Right ventricle myocardium superior (tissue), 1 donor: ENCODE data around the gene EPHB6. TPM values are rescaled to one million over a fixed set of nuclear protein-coding genes. Genes with fewer than 3 reads are reported as not detected.

Experiments used
- ATAC-seq: fragments of 200-7000 bp; cut with Tn5 transposase; one replicate; pipeline ENCODE4 v1.9.1; 2020; ENCODE audit warnings: mild to moderate bottlenecking; ENCODE audit not compliant: poor library complexity
- DNase-seq: peaks from one replicate; pipeline ENCODE4 v3.0.0-alpha.2; 2020
- intact Hi-C: fragments of 100-400 bp; cut with DNase I; formaldehyde crosslinking; loops from one replicate; pipeline ENCODE4 v1.11.2; 2022
- total RNA-seq: library from RNA; stranded (reverse); fragmentation: NEBNext Ultra II Directional; extraction: Animal tissue kit (Norgen Biotek cat#: 25700); gene quantifications from one replicate; pipeline ENCODE4 v1.2.1, GENCODE V29; 2021
- donor health status: DM: no; HTN: yes; CAD: no; lungs with severe emphysema.

EPHB6 gene
- total RNA-seq, 1 donor from 2014 or later, result 2.6 TPM

DNA sequence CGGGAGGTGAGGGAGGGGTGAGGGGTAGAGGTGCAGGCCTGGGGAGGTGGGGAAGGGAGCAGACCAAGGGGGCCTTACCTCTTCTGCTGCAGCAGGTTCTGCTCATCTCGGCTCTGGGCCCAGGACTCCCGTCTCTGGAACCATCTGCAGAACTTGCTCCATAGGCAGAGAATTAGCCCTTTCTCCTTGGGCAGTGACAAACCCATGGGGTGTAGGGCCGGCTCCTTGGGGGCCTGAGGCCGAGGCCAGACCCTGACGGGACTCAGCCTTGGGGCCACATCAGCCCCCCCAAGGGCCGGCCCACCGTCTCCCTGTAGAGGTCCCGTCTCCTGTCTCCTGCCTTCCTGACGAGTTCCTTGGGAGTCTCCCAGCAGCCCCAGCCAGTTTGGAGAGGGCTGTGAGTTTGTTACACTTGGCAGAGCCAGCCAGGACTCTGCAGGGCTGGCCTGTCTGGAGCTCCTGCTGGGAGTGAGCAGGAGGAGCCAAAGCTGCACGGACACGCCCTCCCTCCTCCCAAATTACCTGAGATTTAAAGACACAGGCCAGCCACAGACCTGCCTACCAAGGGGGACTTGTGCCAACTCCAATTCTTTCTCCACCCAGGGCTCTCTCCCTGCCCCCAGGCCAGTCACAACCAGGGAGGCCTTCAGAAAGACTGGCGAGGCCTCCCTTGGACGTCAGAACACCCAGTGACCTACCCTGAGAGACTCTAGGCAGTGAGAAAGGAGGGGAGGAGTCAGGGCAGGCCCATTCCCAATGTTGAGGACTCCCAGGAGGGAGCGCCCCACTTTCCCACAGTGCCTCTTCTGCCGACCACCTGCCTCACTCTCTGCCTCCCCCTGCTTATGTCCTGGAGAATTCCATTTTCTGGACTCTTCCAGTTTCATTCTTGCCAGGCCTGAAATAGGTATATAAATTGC, 30.7 kb downstream of the EPHB6 start, which contains the start of gene TRPV6:
Gene TRPV6, minus strand, starts transcription at position 435 of the 920 bp plus-strand sequence.
- DNase-seq (no peak), ATAC-seq (no peak)
- intact Hi-C loops, result no loop called here

DNA sequence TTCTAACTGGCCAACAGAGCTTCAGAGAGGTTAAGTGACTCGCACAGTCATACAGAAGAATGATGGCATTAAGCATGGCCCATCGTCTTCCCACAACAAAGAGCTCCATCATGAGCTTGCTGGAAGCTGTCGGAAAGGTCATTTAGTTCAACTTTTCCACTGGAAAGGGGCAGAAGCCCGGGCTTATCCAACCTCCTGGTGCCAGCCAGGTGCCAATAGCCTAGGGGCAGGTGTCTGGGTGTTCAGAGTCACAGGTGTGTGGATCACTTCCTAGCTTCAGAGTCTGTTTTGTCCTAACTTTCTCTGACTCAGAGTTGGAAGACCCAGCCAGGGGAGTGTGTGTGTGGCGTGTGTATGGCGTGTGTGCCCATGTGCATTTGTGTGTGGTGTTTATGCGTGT, 32.0 kb downstream of the EPHB6 start:
- intact Hi-C loops, result no loop called here
- no peak for DNase-seq

DNA sequence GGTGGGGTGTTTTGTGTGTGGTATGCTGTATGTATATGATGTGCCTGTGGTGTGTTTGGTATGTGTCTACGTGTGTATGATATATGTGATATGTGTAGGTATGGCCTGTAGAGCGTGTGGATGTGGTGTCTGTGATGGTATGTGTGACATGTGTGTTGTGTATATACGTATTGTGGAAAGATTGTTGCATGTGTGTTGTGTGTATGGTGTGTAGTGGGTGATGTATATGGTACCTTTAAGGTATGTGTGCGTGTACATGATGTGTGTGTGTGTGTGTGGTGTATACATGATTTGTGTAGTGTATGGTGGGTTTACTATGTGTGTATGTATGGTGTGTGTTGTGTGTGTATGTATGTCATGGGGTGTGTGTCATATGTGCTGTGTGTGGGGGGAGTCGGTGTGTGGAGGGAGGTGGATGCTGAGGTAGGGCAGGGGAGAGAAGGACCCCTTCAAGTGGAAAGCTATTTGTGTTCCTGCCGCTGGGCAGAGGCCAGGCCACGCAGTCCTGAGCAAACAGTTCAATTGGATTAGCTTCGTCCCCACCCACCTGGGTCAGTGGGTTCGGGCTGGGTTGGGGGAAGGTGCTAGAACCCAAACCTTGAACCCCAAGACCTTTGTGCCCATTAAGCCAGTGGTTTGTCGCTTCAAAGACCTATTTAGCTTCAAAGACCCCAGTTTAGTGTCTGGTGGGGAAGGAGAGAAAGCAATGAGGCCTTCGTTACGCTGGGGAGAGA, 32.6 kb downstream of the EPHB6 start:
- intact Hi-C loops, result no loop called here
- DNase-seq (no peak), ATAC-seq (no peak)

More for the DNA sequence above, 32.0 kb downstream of the EPHB6 start:
- ATAC-seq, result no peak

DNA sequence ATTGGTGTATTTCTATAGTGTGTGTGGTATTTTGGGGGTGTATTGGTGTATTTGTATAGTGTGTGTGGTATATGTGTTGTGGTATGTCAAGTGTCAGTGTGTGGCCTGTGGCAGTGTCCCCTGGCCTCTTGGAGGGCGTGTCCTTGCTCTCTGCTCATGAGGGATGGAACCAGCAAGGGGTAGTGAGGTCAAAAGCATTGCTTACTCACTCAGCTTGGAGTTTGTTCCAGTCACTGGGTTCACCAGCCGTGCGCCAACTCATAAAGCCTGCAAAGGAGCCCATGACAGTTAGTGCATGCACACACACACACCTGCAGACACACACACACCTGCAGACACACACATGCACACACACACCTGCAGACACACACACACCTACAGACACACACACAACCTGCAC, 34.9 kb downstream of the EPHB6 start:
- intact Hi-C loops, result no loop called here
- ATAC-seq, result no peak

DNA sequence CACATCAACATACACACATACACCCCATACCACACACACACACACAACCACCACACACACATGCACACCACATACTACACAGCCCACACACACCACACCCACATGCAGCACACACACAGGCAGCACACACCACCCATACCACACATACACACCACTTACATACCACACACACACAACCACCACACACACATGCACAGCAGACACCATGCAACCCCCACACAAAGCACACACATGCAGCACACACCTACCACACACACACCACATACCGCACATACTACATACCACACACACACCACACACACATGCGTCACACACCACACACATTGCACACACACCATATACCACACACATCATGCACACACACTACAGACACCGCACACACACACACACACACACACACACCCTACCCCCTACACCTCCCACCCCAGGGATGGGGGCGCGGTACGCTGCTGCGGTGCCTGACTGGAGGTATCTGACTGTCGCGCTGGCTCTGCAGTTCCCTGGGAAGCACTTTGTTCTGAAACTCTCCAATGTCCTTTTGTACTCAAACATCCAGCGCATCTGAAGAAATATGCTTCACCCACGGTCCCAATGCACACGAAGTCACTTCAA, 36.1 kb downstream of the EPHB6 start:
- no peak for DNase-seq
- ATAC-seq, result no peak
- intact Hi-C loops, result no loop called here

More for the DNA sequence above, 34.9 kb downstream of the EPHB6 start:
- DNase-seq, result no peak

DNA sequence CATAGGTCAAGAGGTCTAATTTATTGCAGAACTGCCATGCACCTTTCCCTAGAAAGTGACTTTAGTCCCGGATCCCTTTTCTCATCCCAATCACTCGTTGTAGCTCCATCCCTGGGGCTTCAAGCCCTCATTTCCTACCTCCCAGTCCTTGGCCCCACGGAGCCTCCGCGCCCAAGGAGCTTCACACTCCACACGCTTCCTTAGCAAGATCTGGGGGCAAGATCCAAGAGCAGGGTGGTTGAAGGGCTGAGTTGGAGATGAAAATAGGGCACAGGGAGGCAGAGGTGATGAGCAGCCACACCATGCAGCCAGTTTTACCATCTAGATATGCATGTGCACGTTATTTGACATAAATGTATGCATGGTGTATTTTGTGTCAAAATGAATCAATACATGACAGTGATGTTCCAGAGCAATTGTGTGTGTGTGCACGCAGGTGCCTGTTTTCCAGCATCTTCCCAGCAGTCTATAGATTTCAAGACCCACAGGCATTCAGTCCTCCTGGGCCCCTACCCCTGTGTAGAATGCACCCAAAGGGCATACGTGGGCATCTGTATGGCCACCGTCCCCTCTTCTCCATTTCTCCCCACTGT, 36.7 kb downstream of the EPHB6 start:
- no peak for DNase-seq
- ATAC-seq, result no peak
- intact Hi-C loops, result no loop called here

DNA sequence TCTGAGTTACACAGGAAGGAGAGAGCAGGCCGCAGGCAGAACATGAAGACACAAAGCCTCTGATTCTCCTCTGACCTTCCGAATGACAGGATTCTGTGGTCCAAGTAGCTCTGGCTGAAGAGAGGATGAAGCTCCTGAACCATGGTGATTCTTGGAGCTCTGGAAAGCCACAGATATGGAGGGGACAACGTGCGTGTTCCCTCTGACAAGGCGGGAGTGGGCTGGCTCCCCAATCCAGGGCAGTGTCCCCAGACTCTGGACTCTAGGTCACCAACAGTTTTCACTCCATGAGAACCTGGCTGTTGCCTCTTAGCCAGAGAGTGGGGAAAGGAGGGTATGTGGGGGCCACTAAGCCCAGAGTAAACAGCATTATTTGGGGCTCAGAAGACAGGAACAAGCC, 38.1 kb downstream of the EPHB6 start:
- intact Hi-C loops, result no loop called here
- DNase-seq, result no peak
- ATAC-seq, result no peak

DNA sequence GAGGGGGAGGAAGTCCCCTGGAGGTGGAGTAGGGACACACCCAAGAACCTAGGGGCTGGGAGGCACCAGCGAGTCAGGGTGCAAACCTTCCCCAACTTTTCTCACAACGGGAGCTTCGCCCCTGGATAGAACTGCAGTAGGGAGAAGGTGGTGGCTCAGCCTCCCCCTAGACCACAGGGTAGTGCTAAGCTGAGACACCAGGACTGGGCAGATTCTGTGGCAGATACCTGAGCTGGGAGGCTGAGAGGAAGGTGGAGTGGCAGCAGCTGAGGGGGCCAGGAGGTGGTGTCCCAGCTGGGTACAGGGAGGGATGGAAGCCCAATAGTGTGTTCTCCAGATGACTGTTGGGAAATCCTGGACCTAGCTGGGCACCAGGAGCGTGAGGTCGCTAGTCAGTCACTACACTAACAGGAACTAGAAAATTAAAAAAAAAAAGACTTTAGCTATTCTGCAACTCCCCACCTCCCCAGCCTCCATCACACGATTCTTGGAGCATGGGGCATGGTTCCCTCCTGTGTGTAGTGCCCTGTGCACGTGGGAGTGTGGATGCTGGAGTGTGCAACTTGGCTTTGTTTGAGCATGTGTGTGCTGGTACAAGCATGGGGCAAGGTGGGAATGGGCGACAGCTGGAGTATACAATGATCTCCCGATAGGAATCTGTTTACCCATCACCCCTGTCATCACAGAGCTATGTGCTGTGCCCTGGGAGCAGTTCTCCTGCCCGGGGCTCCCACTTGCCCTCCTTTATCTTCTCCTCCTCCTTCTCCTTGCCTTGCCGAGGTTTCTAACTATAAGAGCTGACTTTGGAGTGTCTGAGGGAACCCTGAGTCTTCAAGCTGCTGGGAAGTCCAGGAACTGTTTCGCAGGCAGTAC, 39.5 kb downstream of the EPHB6 start:
- DNase-seq (no peak), ATAC-seq (no peak)
- intact Hi-C loops, result no loop called here

DNA sequence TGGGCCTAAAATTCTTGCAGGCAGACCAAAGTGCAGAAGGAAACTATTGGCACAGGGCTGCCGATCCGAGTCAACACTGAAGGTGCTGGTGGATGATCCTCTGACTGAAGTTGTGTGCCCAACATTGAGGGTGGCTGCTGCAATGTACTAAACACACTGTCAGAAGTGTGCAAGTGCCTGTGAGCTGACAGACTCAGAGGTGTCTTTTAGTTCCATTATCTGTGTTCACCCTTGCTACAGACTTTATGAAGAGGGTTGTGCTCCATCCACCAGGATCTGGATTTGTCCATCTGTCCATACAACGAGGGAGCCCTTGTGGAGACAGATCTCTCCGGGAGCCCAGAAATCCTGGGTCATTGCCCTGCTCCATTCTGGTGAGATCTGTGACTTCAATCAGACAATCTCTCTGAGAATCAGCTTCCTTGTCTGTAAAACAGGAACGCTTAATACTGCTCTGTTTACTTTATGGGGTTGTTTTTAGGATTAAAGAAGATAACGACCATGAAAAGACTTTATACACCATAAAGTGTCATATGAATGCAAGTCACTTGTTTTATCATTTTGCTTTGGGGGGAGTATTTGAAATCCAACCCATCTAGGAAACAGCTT, 40.2 kb downstream of the EPHB6 start:
- ATAC-seq (no peak), DNase-seq (no peak)
- intact Hi-C loops, result no loop called here

DNA sequence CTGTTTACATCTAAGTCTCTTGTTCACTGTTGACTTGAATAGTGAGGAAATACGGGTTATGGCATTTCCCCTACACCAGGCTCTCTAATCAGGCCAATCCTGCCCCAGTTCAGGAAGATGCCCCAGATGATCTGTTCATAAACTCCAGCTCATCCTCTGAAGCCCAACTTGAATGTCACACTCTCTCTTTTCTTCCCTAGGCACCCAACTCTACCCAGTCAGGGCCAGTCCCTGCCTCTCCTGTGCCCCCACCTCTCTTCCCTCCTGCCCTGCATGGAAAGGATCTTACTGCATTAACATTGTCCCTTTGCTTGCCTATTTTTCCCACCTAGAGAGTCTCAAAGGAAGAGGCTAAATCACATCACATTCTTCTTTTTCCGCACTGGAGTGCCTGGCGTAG, 41.3 kb downstream of the EPHB6 start:
- intact Hi-C loops, result no loop called here
- ATAC-seq, result no peak
- no peak for DNase-seq

DNA sequence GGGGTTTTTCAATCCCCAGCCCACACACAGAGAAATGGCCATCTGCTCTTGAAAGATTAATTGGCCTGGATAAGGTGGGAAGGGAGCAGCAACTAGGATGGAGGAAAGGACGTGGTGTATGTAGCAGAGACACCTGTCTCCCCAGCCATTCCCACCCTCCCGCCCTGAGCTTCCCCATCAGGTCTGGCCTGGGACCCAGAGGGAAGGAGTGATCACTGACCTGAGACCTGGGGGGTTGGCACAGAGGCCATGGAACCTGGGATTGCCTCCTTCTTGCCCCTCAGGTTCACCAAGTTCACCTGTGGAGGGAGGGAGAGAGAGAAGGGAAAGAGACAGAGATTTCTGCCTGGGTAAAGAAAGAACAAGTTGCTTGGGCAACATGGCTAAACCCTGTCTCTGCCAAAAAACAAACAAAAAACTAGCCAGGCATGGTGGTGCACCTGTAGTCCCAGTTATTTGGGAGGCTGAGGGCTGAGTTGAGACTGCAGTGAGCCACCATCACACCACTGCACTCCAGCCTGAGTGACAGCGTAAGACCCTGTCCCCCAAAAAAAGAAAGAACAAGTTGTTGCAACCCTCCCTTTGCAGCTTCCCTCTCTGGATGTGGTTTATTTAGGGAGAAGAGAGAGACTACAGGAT, 42.0 kb downstream of the EPHB6 start:
- ATAC-seq (no peak), DNase-seq (no peak)
- intact Hi-C loops, result no loop called here

DNA sequence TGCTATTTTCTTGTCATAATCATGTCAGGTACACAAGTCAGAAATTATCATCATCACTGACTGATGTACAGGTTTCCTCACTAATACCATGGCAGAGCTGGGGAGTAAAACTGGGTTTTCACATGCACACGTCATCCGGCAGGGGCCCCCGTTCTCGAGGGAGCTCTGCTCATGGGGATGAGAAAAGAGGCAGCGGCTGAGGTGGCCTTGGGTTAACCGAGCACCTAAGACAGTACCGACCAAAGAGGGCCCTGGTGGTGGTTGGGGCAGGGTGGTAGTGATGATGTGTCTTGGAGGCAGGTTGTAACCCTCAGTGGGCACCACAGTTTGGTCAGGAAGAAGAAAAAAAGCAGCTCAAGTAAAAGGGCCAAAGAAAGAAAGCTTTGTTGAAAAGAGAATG, 42.8 kb downstream of the EPHB6 start:
- DNase-seq, result no peak
- no peak for ATAC-seq
- intact Hi-C loops, result no loop called here

DNA sequence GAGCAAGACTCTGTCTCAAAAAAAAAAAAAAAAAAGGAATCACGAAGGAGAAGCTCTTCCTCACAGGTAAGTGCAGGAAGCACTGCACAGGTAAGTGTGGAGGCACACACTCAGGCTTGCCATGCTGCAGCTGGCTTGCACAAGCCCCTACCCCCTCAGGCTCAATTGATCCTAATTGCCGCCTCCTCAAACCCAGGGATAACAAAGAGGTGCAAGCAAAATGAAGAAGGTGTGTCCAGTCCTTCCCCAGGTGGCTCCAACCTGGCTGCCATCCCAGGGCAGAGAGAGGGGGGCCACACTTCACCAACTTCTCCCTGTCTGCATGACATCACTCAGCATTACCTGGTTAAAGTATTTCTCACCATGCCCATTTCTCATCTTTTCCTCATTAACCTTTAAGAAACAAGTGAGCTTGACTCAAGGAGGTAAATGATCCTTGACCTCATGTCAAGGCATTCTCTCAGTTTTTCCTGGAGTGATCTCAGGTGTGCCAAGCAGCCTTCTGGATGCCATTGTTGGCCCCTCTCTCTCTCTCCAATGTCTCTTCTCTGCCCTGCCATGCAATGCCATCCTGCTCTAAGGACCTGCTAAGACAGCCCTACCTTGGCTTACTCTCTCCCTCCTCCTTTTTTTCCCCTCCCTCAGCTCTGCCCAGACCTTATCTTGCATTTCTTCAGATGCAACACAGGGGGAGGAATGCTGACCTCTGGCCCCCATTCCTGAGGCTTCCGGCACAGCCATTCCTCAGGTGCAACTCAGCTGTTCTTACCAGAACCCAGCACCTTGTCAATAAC, 43.7 kb downstream of the EPHB6 start:
- intact Hi-C loops, result no loop called here
- no peak for DNase-seq
- ATAC-seq, result no peak

DNA sequence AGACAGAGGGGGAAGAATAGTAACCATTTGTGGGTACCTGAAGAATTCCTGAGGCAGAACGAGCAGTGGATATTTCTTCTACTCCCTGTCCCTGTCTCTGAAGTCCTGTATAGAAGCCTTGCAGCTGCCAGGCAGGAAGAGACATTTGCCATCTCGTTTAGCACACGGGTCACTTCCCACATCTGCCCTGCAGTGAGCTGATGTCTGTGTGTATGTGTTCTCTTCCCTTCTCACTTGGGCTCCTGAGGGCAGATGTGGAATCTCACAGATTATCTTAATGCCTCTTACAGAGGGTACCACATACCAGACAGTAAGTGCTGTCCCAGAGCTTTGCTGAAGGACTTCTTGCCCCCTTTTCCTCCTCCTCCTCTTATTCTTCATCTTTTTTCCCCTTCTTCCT, 44.8 kb downstream of the EPHB6 start:
- ATAC-seq (no peak), DNase-seq (no peak)
- intact Hi-C loops, result no loop called here

DNA sequence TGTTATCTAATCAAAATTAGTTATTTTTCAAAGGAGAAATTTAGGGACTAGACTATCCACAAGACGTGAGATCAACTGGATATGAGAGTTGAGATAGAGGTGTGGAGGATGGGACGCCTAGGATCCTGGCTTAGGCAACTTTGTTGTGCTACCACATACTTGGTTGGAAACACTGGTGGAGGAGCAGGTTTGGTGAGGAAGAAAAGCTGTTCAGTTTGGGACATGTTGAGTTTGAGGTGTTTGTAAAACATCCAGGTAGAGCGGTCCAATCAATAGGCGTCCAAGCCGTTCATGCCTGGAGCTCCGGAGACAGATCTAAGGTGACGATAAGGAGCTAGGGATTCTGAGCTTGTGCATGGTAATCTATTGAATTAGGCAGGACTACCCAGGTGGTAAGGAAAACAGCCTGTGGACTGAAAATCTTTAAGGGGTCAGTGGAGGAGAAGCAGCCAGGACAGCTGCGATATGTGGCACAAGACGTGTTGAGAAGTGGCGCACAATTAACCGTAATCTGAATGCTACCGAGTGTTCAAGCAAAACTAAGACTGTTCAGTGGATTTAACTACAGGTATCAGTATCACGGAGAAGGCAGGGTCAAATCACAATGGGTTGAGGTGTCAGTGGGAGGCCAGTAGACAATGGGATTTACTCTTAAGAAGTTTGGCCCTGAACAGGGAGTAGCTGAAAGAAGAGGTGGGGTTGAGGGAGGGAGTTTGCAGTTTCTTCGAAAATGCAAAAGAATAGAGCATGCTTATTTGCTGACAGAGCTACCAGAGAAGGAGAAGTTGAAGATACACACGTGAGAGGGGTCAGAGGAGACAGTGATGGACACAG, 46.8 kb downstream of the EPHB6 start:
- ATAC-seq (no peak), DNase-seq (no peak)
- intact Hi-C loops, result no loop called here

DNA sequence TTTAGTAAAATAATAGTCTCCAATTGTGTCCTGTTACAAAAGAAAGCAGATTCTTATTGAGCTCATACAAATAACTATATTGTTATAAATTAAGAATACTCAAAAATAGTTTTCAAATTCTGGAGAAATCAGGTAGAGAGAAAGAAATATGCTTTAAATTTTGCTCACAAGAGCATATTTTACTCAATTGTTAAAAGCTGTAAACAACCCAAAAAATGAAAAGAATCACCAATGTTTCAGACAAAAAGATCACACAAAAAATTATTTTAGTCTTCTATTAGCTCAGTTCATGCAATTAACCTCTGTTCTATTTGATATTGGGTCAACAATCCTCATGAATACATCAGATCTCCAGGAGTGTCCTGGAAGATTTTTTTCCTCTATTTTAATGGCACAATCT, 49.3 kb downstream of the EPHB6 start:
- DNase-seq (no peak), ATAC-seq (no peak)
- intact Hi-C loops, result no loop called here
